HepG2 (cell line): Measurements from ENCODE around the gene USE1. TPM values are rescaled to one million over a fixed set of nuclear protein-coding genes. Genes with fewer than 3 reads are reported as not detected.
A peak's percentile ranks its signal among the peaks of the same experiment; 100 is the strongest.

ENCODE experiments used
- ATAC-seq: fragments of 200-7000 bp; cut with Tn5 transposase; 3 replicates; pipeline ENCODE4 v1.9.1; 2020; ENCODE audit warnings: mild to moderate bottlenecking, moderate library complexity
- BruUV-seq: library from RNA; stranded (reverse); fragments of 400-500 nt; replicated peaks from 2 replicates; lab custom pipeline; 2021; lab: Mats Ljungman, UMichigan
- CTCF ChIA-PET: fragments of 300-600 bp; formaldehyde crosslinking; extraction: SDS; loops from one replicate; lab custom pipeline; 2021; ENCODE audit warnings: low total read pairs, inconsistent platforms, low intra/inter-chr PET ratio; lab: Yijun Ruan, JAX
- POLR2A ChIA-PET: fragments of 350-600 bp; sonication (Branson Sonifier 250); formaldehyde crosslinking; loops from one replicate; lab custom pipeline; 2020; ENCODE audit warnings: antibody characterized with exemption, inconsistent platforms; lab: Yijun Ruan, JAX
- DNase-seq: peaks from one replicate; pipeline ENCODE4 v3.0.0-alpha.2; 2015; ENCODE audit warnings: low spot score
- FAIRE-seq: peaks from 3 replicates; lab custom pipeline; 2011; peaks lifted over from hg19 to GRCh38; lab: Jason Lieb, UNC
- H2AFZ ChIP-seq: one replicate; pipeline ENCODE4 v1.6.1; 2011; ENCODE audit warnings: low read length, inconsistent platforms
- H3K27ac ChIP-seq: fragments of 300-600 bp; 3 replicates; pipeline ENCODE4 v1.8.0; 2011; ENCODE audit warnings: mixed run types, mild to moderate bottlenecking, mixed read lengths, low read length, inconsistent platforms; ENCODE audit not compliant: insufficient read depth; ENCODE audit errors: extremely low read length
- H3K27me3 ChIP-seq, 2 experiments: fragments of 200-600 bp in 1 of 2; 2 replicates in 1 of 2; 3 replicates in 1 of 2; pipeline versions ENCODE4 v1.6.0 to v1.8.0; 2011; ENCODE audit warnings: low read length in 2 of 2, mild to moderate bottlenecking in 2 of 2, moderate library complexity in 2 of 2, inconsistent platforms in 1 of 2; ENCODE audit not compliant: insufficient read depth in 2 of 2, control insufficient read depth in 1 of 2
- H3K36me3 ChIP-seq, 2 experiments: fragments of 200-600 bp in 1 of 2; replicated peaks in 1 of 2; 2 replicates in 1 of 2; 3 replicates in 1 of 2; pipeline versions ENCODE4 v1.5.1 to v1.8.0; 2011; ENCODE audit warnings: low read length in 2 of 2, inconsistent platforms in 1 of 2; ENCODE audit not compliant: insufficient read depth in 2 of 2, control insufficient read depth in 1 of 2
- H3K4me1 ChIP-seq: 2 replicates; pipeline ENCODE4 v1.5.1; 2012; ENCODE audit warnings: low read length, inconsistent platforms; ENCODE audit not compliant: insufficient read depth
- H3K4me2 ChIP-seq: 2 replicates; pipeline ENCODE4 v1.6.0; 2011; ENCODE audit warnings: low read depth, low read length, inconsistent platforms
- H3K4me3 ChIP-seq, 3 experiments: fragments of 200-600 bp in 1 of 3; sonication (generic), shearing (Covaris generic) in 1 of 3; replicated peaks in 1 of 3; 2 replicates each; pipeline ENCODE4 v1.5.1; 2011 to 2016; ENCODE audit warnings: low read length in 3 of 3, inconsistent platforms in 2 of 3, low read depth in 2 of 3, mild to moderate bottlenecking in 2 of 3, control low read depth in 1 of 3, mixed read lengths in 1 of 3; ENCODE audit not compliant: insufficient read depth in 1 of 3
- H3K79me2 ChIP-seq: one replicate; pipeline ENCODE4 v1.6.1; 2011; ENCODE audit warnings: low read length, inconsistent platforms; ENCODE audit not compliant: insufficient read depth
- H3K9ac ChIP-seq: 2 replicates; pipeline ENCODE4 v1.6.0; 2011; ENCODE audit warnings: mild to moderate bottlenecking, low read depth, low read length, inconsistent platforms; ENCODE audit not compliant: insufficient read depth
- H3K9me3 ChIP-seq: 2 replicates; pipeline ENCODE4 v1.5.1; 2012; ENCODE audit warnings: mild to moderate bottlenecking, low read length
- H4K20me1 ChIP-seq: 2 replicates; pipeline ENCODE4 v1.6.0; 2011; ENCODE audit warnings: inconsistent platforms, mild to moderate bottlenecking, low read length, moderate library complexity; ENCODE audit not compliant: insufficient read depth
- DR1 ChIP-seq: sonication (generic); formaldehyde crosslinking; IDR thresholded peaks from 2 replicates; pipeline ENCODE4 v1.8.0; 2021; ENCODE audit warnings: mild to moderate bottlenecking, missing genetic modification reagents, inconsistent platforms
- HMGXB4 ChIP-seq, 2 experiments: sonication (generic) in 1 of 2; formaldehyde crosslinking in 1 of 2; IDR thresholded peaks; 2 replicates each; pipeline versions ENCODE4 v1.4.0 to v1.6.1; 2018 to 2020; ENCODE audit warnings: missing genetic modification reagents in 2 of 2, borderline replicate concordance in 1 of 2, low read depth in 1 of 2, mild to moderate bottlenecking in 1 of 2, missing biosample characterization in 1 of 2
- HNRNPL ChIP-seq: fragments of 200-400 bp; formaldehyde crosslinking; IDR thresholded peaks from 2 replicates; pipeline ENCODE4 v1.6.1; 2017; ENCODE audit warnings: mild to moderate bottlenecking, low read depth, low read length
- PHF5A ChIP-seq: IDR thresholded peaks from one replicate; pipeline ENCODE4 v1.6.1; 2018; ENCODE audit warnings: low read depth, missing genetic modification reagents; ENCODE audit not compliant: unreplicated experiment
- ZNF382 ChIP-seq: sonication (generic); formaldehyde crosslinking; IDR thresholded peaks from 2 replicates; pipeline ENCODE4 v1.5.0; 2020; ENCODE audit warnings: missing genetic modification reagents, mild to moderate bottlenecking, borderline replicate concordance
- WGBS: methylation state at CpG from one replicate; pipeline ENCODE4 v1.1.6; 2017; ENCODE audit warnings: low lambda C conversion rate; 5-methylcytosine and 5-hydroxymethylcytosine counted together
- in situ Hi-C: cut with HindIII; loops from 2 replicates; pipeline ENCODE4 v1.10.0; 2017; ENCODE audit warnings: low pct_unique_long_range_greater_than_20kb; ENCODE audit not compliant: extremely low pct_ligation_motif_present
- intact Hi-C: fragments of 100-400 bp; cut with micrococcal nuclease; formaldehyde crosslinking; loops from one replicate; pipeline ENCODE4 v1.10.0; 2022; ENCODE audit not compliant: unreplicated experiment
- polyA plus RNA-seq, 8 experiments: library from polyadenylated mRNA; depleted of rRNA in 3 of 8; stranded (reverse) in 7 of 8; unstranded in 1 of 8; fragments of >200 nt; fragmentation: Illumina TruSeq in 4 of 8; extraction: Trizol in 4 of 8; gene quantifications; 2 replicates each; pipeline versions ENCODE4 v1.2.1 to v1.2.3, GENCODE V29; 2011 to 2016; ENCODE audit warnings: low read depth in 4 of 8, missing spikeins in 1 of 8, mixed read lengths in 1 of 8; ENCODE audit not compliant: insufficient read depth in 1 of 8
- total RNA-seq, 5 experiments: library from RNA; depleted of rRNA; stranded (reverse); fragments of >200 nt; fragmentation: Illumina TruSeq; extraction: Trizol; gene quantifications; 2 replicates each; pipeline ENCODE4 v1.2.3, GENCODE V29; 2016; ENCODE audit warnings: low read depth in 1 of 5
- TF ChIP-seq, protein P1 (sequence below): sonication (generic); formaldehyde crosslinking; conservative IDR thresholded peaks from 2 replicates; pipeline ENCODE4 v1.8.1; 2023; ENCODE audit warnings: missing genetic modification reagents

USE1 gene
- total and polyA plus RNA-seq, 2 of the 13 experiments (the other 11 are each of a cell fraction or from before 2014, with no cell fraction given) = 9.9 to 17.6 TPM

- no peak for TF ChIP-seq ZNF382 (CRISPR knock-in tag)
- TF ChIP-seq DR1 (CRISPR knock-in tag) = peak; percentile 26; the same call in 1 of the 2 replicates
- peak; percentile 35 for TF ChIP-seq PHF5A
Observed at GRCh38 chr19:17200408-17201079, 14.6 kb upstream of the USE1 start (continued).

GRCh38 chr19:17202249-17202648, 12.9 kb upstream of the USE1 start:
- ATAC-seq (no peak), FAIRE-seq (no peak), DNase-seq (no peak)
- CTCF ChIA-PET = no interaction called here
- Histone ChIP-seq H2AFZ (no peak overlapping the region), H3K9ac (no peak overlapping the region), H3K27me3 (no peaks in the 10 kb centered on the region), H3K27ac (no peak overlapping the region), H3K4me1 (peaks cover 21% of the 10 kb centered on the region), H3K79me2 (no peaks in the 10 kb centered on the region), H3K36me3 (peaks cover 4 to 12% of the 10 kb centered on the region in 2 experiments; a peak in 4 of 5 replicates), H3K9me3 (no peaks in the 10 kb centered on the region), H3K4me3 (no peak overlapping the region), H4K20me1 (no peaks in the 10 kb centered on the region), H3K4me2 (no peak overlapping the region)
- POLR2A ChIA-PET = no interaction called here
- in situ Hi-C loops = loop anchor here (5.0 kb wide), 1 partner anchor 80 kb away; the partner anchor contains the start of gene ANKLE1
- TF ChIP-seq HMGXB4 (CRISPR knock-in tag; IDR thresholded peaks at IDR 0.05; ENCODE audit: borderline replicate concordance in 1 of 2, low read depth in 1 of 2) (no peak), HNRNPL (peak; percentile 79)
- TF ChIP-seq, protein P1, sequence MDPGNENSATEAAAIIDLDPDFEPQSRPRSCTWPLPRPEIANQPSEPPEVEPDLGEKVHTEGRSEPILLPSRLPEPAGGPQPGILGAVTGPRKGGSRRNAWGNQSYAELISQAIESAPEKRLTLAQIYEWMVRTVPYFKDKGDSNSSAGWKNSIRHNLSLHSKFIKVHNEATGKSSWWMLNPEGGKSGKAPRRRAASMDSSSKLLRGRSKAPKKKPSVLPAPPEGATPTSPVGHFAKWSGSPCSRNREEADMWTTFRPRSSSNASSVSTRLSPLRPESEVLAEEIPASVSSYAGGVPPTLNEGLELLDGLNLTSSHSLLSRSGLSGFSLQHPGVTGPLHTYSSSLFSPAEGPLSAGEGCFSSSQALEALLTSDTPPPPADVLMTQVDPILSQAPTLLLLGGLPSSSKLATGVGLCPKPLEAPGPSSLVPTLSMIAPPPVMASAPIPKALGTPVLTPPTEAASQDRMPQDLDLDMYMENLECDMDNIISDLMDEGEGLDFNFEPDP (CRISPR knock-in tag) = no peak
- intact Hi-C loops = no loop called here
- 95% methylated on average over 9 of the region's 9 CpGs for WGBS
- no TSS peak for BruUV-seq
